ENCODE measurements around the gene HLA-DRA.
A peak's percentile ranks its signal among the peaks of the same experiment; 100 is the strongest.
"Not testable (repeated sequence)": the region's sequence is repeated elsewhere in the genome, so short reads cannot be mapped to it uniquely, and the experiment has no call there.

The HLA-DRA gene

DNA sequence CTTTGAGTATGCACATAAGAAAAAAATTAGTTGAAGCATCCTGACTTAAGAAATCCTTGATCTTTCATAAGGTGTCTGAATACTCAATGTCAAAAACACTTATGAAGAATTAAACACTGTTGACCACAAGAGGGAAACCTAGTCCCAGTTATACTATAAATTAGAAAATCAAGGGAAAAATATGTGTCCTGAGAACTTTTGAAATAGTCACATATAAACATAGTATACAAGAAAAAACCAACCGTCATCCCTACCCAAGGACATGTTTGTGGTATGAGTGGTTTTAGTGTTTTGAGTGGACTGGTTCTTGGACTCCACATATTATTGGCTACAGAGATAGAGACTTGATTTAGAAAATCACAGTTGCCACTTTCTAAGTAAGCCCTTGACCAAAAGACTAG is 7.6 kb upstream of the HLA-DRA start:
- DNase-seq, result no peak

DNA sequence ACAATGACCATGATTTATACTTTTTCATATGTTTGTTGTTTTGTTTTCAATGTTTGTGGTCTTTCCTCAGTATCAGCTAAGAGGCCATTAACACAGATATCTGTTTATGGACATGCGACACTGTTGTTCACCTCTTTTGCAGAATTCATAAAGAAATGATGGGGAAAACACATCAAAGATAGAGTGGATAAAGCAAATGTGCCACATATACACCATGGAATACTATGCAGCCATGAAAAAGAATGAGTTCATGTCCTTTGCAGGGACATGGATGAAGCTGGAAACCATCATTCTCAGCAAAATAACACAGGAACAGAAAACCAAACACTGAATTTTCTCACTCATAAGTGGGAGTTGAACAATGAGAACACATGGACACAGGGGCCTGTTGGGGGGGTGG is 5.7 kb upstream of the HLA-DRA start:
- not testable (repeated sequence) for DNase-seq

DNA sequence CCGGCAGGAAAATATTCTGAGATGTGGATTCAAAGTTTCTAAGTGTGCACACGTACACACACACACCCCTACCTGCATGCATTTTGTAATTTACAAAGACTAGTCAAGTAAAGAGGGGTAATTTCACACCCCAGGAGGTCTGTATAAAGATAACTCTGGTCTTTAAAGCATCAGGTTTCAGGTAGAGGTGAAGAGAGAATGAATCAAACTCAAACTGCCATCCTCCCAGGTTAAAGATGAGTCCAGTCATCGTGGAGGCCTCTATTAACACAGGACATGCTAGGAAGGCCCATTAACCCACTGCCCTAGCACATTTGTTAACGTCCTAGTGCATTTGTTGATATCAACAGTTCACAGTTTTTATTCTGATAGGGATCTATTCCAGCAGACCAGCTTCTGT is 3.5 kb upstream of the HLA-DRA start:
- no peak for DNase-seq

- no peak for DNase-seq
Measured at GRCh38 chr6:32436995-32437836, 2.5 kb upstream of the HLA-DRA start.

DNA sequence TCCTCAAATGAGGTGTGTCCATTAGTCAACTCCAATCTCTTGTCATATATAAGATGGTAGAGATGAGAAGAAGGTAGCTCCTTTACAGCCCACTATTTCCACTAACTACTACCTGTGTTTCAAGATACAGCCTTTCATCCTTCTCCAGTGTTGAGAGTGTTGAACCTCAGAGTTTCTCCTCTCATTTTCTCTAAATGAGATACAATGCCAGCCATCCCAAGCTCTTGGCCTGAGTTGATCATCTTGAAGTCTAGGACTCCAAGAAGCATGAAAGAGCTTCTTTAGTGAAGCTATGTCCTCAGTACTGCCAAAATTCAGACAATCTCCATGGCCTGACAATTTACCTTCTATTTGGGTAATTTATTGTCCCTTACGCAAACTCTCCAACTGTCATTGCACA is 548 bp upstream of the HLA-DRA start:
- DNase-seq, result no peak

GRCh38 chr6:32442243-32442667 is 2.6 kb downstream of the HLA-DRA start:
- DNase-seq, result no peak

- no peak for DNase-seq
Measured at GRCh38 chr6:32442977-32443552, 3.4 kb downstream of the HLA-DRA start.

DNA sequence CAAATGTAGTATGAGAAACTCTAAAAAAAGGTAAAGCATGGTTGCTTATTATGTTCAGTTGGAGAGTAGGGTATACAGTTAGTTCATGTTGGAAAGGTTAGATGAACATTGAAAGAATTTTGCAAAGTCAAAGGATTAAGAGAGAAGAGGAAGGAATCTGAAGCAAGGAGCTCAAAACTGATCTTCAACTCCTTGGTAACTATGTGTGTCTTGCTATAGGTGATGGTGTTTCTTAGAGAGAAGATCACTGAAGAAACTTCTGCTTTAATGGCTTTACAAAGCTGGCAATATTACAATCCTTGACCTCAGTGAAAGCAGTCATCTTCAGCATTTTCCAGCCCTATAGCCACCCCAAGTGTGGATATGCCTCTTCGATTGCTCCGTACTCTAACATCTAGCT is 4.7 kb downstream of the HLA-DRA start:
- no peak for DNase-seq

- no peak for DNase-seq
Measured at GRCh38 chr6:32445321-32445854, 5.7 kb downstream of the HLA-DRA start.

- no peak for DNase-seq
Measured at GRCh38 chr6:32447932-32448331, 8.2 kb downstream of the HLA-DRA start.

DNA sequence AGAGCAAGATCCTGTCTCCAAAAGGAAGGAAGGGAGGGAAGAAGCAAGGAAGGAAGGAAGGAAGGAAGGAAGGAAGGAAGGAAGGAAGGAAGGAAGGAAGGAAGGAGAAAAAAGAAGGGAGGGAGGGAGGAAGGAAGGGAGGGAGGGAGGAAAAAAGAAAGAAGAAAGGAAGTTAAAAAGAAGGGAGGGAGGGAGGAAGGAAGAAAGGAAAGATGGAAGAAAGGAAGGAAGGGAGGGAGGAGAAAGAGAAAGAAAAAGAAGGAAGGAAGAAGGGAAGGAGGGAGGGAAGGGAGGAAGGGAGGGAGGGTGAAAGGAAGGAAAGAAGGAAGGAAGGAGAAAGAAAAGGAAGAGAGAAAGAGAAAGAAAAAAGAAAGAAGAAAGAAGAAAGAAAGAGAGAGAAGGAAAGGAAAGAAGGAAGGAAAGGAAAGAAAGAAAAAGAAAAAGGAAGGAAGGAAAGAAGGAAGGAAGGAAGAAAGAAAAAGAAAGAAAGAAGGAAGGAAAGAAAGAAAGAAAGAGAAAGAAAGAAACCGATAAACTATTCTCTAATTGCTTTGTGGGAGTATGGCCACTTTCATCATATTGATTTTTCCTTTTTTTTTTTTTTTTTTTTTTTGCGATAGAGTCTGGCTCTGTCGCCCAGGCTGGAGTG is 9.5 kb downstream of the HLA-DRA start:
- no peak for DNase-seq

DNA sequence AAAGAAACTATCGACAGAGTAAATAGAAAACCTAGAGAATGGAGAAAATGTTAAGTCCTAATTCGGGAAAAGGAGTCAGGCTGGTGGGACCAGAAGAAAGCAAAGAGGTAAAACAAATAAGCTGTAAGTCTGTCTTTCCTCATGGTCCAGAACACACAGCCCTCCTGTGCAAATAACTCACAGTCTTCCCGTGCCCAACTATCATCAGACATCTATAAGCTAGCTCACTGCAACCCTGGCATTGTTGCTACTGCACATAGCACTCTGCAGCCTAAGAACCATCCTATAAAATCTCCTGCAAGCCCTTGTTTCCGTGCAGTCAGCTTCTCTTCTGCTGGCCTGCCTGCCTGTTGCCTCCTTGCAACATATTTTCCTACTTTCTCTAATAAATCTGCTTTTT is 17.4 kb downstream of the HLA-DRA start:
- DNase-seq, result no peak

DNA sequence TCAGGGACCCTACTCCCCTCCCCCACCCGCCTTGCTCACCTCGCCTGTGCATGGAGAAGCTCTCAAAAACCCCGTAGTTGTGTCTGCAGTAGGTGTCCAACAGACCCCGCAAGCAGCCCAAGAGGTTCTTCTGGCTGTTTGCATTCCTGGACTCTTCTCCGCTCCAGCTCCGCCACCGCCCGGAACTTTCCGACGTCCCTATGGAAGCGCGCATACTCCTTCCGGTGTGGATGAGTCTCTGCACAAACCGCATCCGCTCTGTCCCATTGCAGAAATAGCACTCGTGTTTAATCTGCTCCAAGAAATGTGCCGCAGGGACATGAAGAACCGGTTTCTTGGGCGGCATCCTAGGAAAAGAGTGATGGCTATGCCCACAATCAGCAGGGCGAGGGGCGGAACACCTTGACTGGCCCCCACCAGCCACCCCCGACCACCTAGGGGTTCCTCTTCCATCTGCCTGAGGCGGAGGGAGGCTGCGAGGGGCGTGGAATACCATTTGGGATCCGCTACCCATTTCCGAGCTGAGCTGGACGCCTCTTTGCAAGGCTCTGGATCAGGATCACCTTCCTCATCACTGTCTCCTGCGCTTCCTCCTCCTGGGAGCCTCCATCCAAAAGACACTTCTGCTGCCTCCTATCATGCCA is 20.2 kb downstream of the HLA-DRA start:
- DNase-seq, result no peak

DNA sequence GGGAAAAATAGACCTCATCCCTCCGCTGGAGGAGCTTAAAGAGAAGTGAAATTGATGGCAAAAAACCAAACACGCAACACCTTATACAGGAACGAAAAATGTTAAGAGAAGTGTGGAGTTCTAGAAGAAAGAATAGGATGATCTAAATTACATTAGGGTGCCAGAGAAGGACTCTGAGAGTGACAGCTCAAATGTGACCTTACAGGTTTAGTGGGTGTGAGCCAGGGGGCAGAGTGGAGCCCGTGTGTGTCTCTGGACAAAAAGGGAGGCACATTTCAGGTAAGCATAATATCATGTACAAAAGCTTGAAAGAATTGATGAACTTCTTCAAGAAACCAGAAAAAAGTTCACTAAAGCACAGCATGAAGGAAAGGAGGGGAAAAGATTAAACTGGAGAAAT is 20.8 kb downstream of the HLA-DRA start:
- DNase-seq, result no peak

- DNase-seq, result no peak
Measured at GRCh38 chr6:32461493-32461892, 21.8 kb downstream of the HLA-DRA start.

GRCh38 chr6:32462609-32463008 is 22.9 kb downstream of the HLA-DRA start:
- DNase-seq, result peak; percentile 76

DNA sequence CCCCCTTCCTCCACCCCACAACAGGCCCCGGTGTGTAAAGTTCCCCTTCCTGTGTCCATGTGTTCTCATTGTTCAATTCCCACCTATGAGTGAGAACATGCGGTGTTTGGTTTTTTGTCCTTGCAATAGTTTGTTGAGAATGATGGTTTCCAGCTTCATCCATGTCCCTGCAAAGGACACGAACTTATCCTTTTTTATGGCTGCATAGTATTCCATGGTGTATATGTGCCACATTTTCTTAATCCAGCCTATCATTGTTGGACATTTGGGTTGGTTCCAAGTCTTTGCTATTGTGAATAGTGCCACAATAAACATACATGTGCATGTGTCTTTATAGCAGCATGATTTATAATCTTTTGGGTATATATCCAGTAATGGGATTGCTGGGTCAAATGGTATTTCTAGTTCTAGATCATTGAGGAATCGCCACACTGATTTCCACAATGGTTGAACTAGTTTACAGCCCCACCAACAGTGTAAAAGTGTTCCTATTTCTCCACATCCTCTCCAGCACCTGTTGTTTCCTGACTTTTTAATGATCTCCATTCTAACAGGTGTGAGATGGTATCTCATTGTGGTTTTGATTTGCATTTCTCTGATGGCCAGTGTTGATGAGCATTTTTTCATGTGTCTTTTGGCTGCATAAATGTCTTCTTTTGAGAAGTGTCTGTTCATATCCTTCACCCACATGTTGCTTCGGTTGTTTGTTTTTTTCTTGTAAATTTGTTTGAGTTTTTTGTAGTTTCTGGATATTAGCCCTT is 28.2 kb downstream of the HLA-DRA start:
- not testable (repeated sequence) for DNase-seq

GRCh38 chr6:32472781-32473375 is 33.2 kb downstream of the HLA-DRA start:
- DNase-seq, result no peak

GRCh38 chr6:32473376-32474348 is 34.0 kb downstream of the HLA-DRA start:
- not testable (repeated sequence) for DNase-seq

DNA sequence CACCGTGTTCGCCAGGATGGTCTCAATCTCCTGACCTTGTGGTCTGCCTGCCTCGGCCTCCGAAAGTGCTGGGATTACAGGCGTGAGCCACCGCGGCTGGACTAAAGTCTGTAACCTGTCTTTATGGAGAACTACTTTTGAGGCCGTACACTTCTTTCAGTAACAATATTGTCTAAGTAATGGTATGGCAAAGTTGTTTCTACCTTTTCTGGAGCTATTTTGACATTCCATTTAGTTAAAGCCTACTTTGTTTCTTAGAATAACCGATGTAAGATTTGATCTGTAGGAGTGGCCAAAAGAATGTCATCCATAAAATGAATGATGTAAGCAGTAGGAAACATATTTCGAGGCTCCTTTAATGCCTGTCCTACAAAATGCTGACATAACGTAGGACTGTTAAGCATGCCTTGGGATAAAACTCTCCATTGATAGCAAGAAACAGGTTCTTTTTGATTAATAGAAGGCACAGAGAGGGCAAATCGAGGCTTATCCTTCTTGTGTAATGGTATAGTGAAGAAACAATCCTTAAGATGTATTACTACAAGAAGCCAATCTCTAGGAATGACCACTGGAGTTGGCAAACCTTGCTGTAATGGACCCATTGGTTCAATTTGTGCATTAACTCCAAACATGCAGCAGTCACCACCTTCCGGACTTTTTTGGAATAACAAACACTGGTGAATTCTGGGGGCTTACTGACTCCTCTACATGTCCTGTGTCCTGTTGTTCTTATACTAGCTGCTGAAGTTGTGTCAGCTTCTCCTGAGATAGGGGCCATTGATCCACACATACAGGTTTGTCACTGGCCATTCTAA is 35.9 kb downstream of the HLA-DRA start:
- no peak for DNase-seq

All from stimulated activated CD4-positive, alpha-beta T cell treated with anti-CD3 and anti-CD28 coated beads, Interleukin-4, amount 100 ng/mL, for 24 hours (primary cell).